HG02763 (cell line): ENCODE data around the gene MESP2.

Experiments
- ATAC-seq: cut with Tn5 transposase; IDR thresholded peaks from one replicate; pipeline ENCODE4 v1.9.1; 2021; ENCODE audit warnings: mild to moderate bottlenecking, moderate library complexity; ENCODE audit not compliant: unreplicated experiment

The MESP2 gene

GRCh38 chr15:89776274-89777072 lies at the start of gene MESP2:
TSS of gene MESP2 (plus strand) at chr15:89776332. CDS start at chr15:89776358, 26 bp downstream.
- no peak for ATAC-seq

DNA sequence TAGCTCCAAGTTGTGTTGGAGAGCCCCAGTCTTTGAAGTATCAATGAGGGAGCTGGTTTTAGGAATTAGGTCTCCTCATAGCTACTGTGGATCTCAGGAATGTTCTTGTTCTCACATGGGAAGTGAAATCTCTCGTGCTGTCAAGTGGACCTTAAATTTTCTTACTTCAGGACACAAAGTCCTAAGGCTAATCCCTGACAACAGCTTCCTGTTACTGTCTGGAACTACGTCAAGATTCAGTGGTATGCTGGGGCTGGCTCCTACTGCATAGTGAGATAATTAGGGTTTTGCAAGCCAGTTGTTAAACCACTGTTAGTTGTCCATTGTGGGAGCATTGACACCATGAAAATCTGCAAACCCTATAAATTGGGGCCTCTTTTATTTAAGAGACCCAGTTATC lies 47.9 kb upstream of the MESP2 start:
- no peak for ATAC-seq

DNA sequence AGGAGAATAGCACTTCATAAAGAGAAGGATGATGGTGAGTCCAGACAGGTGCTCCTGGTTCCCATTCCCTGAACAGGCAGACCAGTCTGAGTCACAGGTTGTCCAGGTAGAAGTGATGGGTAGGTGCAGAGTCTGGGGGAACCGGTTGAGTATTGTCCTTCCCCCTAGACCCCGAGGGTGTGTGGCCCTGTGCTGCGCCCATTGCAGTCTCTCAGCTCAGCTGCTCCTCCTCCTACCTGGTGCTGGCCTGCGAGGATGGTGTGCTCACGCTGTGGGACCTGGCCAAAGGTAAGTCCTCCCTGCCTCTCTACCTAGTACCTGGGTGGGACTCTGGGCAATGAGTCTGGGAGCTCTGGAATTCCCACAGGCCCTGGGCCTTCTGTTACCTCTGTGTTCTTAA lies 44.9 kb upstream of the MESP2 start:
- ATAC-seq = no peak

DNA sequence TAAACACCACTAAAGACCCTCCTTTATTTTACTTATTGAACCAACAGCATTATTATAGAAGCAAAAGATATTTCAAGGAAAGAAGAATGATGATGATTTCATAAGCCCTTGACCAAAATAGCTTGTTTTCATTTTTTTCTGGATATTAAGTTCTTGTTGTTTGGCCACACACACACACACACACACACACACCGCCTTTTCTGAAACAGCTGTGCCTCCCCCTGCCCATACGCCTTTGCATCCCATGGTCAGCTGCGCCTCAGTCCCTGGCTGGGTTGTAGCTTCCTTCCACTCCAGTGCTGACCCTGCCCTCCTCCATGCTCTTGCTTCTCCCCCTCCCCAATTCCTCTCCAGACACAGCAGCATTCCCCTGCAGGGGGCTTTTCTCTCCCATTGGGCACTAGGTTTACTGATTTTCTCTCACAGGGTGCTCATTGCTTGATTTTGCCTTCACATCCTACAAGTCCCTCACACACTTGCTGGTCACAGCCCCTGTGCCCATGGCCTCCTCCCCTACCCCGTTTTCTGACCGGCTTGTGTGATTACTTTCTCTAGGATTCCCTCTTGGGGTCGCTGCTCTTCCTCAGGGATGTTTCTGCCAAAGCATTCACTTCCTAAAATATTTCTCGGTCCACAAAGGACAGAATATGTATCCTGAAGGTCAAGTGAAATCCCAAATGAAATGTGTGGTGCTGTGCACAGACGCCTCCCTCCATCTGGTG lies 43.5 kb upstream of the MESP2 start:
- no peak for ATAC-seq

- no peak for ATAC-seq
These were observed 40.4 kb upstream of the MESP2 start for GRCh38 chr15:89735773-89736172.

DNA sequence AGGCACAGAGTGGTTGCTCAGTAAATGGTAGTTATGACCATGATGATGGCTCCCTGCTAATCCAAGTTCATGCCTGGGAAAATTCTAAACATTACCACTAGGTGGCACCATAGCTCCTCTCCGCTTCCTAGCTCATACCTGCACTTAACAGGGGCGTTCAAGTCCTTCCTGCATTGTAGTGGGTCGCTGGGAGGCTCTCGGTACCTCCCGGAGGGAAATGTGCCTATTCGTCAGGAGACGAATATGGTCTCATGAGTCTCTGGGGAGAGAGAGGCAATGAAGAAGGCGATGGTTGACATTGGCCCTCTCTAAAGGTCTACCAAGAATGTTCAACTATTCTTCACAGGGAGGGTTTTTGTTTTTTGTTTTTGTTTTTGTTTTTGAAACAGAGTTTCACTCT lies 36.0 kb upstream of the MESP2 start:
- ATAC-seq = no peak

GRCh38 chr15:89743011-89743410 lies 33.1 kb upstream of the MESP2 start:
- no peak for ATAC-seq

- ATAC-seq = no peak
These were observed 32.5 kb upstream of the MESP2 start for GRCh38 chr15:89743594-89743993.

- no peak for ATAC-seq
These were observed 31.0 kb upstream of the MESP2 start for GRCh38 chr15:89745131-89745530.

GRCh38 chr15:89745768-89746167 lies 30.4 kb upstream of the MESP2 start:
- no peak for ATAC-seq

DNA sequence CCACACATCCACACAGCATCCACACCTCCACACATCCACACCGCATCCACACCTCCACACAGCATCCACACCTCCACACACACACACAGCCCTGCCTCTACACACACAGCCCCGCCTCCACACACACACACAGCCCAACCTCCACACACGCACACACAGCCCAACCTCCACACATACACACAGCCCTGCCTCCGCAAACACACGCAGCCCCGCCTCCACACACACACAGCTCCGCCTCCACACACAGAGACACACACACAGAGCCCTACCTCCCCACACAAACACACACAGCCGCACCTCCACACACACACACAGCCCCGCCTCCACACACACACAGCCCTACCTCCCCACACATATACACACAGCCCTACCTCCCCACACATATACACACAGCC lies 29.7 kb upstream of the MESP2 start:
- no peak for ATAC-seq

- no peak for ATAC-seq
These were observed 28.1 kb upstream of the MESP2 start for GRCh38 chr15:89747708-89748682.

DNA sequence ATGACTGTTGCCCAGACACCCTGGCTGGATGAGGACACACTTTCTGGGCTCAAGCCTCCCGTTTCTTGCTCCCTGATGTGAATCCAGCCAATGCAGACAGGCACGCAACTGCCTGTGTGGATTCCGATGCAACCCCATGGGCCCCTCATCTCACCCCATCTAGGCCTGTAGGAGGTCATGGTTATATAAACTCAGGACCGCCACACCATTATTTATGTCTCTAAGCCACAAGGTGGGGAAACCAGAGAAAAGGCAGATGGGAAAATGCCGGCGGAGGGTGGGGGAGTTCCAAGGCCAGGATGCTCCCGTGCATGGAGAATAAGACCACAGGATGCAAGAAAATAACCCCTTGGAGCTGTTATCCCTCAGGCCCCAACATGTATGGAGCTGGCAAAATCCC lies 27.1 kb upstream of the MESP2 start:
- ATAC-seq = no peak

- no peak for ATAC-seq
These were observed 26.6 kb upstream of the MESP2 start for GRCh38 chr15:89749526-89749925.

DNA sequence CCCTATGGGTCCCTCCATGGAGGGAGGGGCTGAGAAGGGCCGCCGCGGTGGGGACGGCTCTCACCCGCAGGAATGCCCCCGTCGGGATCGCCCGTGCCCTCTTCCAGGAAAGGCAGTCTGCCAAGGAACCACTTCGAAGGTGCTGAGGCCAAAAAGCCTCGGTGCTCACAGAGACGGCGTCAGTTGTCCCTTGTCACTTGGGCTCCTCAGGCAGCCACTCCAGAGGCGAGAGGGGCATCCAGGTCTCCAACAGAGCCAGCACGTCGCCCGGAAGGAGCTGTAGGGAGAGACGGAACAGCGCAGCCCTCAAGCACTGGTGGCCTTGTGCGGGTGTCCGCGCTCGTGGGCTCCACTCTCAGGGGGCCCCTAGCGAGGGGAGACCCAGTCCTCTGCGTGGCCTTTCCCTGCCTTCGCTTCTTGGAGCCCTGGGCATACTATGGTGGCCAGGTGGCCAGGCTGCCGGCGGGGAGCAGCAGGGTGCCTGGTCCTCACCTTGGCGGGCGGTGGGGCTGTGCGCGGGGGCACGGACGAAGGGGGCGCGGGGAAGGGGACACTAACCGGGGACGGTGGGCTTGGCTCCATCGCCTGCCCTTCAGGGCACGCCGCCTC lies 26.1 kb upstream of the MESP2 start:
- no peak for ATAC-seq

DNA sequence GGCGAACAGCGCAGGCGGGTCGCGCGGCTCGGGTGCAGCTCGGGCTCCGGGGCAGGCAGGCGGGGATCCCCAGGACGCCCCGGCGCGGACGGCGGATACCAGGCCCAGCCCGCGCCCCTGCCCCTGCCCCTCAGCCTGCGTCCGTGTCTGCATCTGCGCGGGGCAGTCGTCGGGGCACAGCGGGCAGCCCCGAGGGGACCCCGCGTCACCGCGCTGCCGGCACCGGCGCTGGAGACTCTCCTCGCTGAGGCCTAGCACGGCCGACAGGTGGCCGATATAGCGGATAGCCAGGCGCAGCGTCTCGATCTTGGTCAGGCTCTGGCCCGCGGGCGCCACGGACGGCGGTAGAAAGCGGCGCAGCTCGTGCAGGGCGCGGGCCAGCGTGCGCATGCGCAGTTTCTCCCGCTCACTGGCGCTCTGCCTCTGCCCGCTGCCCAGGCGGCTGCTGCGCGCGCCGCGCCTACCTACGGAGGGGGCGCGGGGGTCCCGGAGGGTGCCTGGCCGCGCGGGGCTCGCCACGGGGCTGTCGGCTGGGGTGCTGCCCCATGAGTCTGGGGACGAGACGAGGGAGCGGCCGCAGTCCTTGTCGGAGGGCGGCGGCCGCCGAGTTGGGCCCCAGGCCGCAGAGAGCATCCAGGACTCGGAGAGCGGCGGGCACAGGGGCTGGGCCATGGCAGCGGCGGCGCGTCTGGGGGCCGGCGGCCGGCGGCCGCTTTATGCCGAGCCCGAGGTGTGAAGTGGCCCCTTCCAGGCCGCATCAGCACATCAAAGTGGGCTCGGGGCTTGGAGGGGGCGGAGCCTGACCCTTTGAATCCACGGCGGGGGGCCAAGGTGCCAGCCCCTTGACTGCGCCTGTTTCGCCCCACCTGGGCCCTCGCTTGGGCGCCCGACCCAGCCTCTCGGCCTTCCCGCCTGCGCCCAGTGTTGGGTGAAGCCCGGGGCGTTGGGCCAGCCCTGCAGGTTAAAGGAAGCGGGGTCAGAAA lies 25.3 kb upstream of the MESP2 start, which contains the start of gene MESP1:
TSS of gene MESP1 (minus strand) at position 690 of the 983 bp plus-strand sequence. CDS start at position 672, 18 bp downstream.
- peak; percentile 86 for ATAC-seq

DNA sequence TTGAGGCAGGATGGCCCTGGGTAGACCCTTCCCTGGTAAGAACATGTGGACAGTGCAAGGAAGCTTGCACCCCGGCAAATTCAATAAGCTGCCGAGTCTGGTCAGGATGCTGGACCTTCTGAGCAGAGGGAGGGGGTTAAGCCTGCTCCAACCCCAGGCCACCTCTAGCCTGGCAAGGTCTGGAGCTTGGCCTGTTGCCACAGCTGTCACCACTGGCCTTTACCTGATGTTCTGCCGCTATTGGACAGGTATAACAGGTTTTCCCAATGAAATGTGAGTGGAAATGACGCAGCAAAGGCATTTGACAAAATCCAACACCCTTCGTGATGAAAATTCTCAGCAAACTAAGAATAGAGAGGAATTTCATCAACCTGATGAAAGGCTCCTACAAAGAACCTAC lies 24.4 kb upstream of the MESP2 start:
- no peak for ATAC-seq

DNA sequence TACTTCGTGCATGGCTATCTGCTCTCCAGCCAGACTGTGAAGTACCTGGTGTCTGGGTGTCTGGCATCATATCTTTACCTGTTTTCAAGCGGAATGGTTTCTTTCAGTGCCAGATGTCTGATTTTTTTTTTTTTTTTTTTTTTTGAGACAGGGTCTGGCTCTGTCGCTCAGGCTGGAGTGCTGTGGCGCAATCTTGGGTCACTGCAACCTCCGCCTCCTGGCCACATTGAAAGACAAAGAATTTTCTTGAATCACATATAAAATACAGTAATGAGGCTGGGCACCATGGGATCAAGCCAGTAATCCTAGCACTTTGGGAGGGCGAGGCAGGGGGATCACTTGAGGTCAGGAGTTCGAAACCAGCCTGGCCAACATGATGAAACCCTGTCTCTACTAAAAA lies 22.3 kb upstream of the MESP2 start:
- no peak for ATAC-seq

DNA sequence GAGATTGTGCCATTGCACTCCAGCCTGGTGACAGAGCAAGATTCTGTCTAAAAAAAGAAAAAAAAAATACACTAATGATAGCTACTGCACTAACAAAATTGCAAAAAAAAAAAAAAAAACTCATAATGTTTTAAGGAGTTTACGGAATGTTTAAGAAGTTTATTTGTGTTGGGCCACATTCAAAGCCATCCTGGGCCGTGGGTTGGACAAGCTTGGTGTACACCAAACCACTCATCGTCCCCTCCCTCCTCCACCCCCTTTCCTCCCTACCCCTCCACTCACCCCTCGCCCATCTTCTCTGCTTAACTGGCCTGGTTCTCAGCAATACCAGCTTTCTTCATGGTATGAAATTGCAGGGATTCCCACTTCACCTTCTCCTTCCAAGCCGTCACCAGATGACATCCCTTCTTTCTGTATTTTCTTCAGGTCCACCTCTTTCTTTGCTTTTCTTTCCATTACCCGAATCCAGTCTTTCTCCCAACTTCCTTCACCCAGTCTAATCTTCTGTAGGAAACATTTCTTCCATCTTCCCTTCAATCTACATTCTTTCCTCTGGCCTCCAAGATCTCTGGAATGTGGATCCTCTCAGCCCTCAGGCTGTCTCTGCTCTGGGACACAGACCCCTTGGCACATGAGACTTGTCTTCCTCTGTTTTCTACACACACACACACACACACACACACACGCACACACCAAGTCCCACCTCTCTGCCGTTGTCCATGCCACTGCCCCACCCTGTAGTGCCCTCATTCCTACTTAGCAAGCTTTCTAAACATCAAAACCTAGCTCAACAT lies 21.6 kb upstream of the MESP2 start:
- no peak for ATAC-seq
